GM21723 (cell line): ENCODE measurements around the gene PRSS12.
"Not testable (repeated sequence)": the region's sequence is repeated elsewhere in the genome, so short reads cannot be mapped to it uniquely, and the experiment has no call there.

Experiments
- ATAC-seq: cut with Tn5 transposase; IDR thresholded peaks from one replicate; pipeline ENCODE4 v1.9.1; 2021; ENCODE audit warnings: mild to moderate bottlenecking, moderate library complexity; ENCODE audit not compliant: unreplicated experiment

PRSS12 gene

GRCh38 chr4:118325431-118325830 is 27.4 kb downstream of the PRSS12 start:
- no peak for ATAC-seq

GRCh38 chr4:118322831-118323502 is 29.8 kb downstream of the PRSS12 start:
- no peak for ATAC-seq

- ATAC-seq, result no peak
Measured at GRCh38 chr4:118318931-118319330, 33.9 kb downstream of the PRSS12 start.

- ATAC-seq, result no peak
Measured at GRCh38 chr4:118317691-118318090, 35.1 kb downstream of the PRSS12 start.

GRCh38 chr4:118314221-118314620 is 38.6 kb downstream of the PRSS12 start:
- ATAC-seq, result no peak

- no peak for ATAC-seq
Measured at GRCh38 chr4:118313098-118313497, 39.7 kb downstream of the PRSS12 start.

- ATAC-seq, result no peak
Measured at GRCh38 chr4:118308306-118309030, 44.3 kb downstream of the PRSS12 start.

GRCh38 chr4:118307643-118308042 is 45.2 kb downstream of the PRSS12 start:
- ATAC-seq, result no peak

- ATAC-seq, result not testable (repeated sequence)
Measured at GRCh38 chr4:118299619-118300018, 53.2 kb downstream of the PRSS12 start.

- ATAC-seq, result no peak
Measured at GRCh38 chr4:118296729-118297128, 56.1 kb downstream of the PRSS12 start.

- ATAC-seq, result no peak
Measured at GRCh38 chr4:118290951-118291350, 61.9 kb downstream of the PRSS12 start.

GRCh38 chr4:118289794-118290193 is 63.0 kb downstream of the PRSS12 start:
- no peak for ATAC-seq

GRCh38 chr4:118287711-118288451 is 64.9 kb downstream of the PRSS12 start:
- no peak for ATAC-seq

- ATAC-seq, result no peak
Measured at GRCh38 chr4:118286685-118287084, 66.1 kb downstream of the PRSS12 start.

- ATAC-seq, result no peak
Measured at GRCh38 chr4:118285931-118286330, 66.9 kb downstream of the PRSS12 start.

- ATAC-seq, result peak; percentile 47
Measured at GRCh38 chr4:118284169-118284568, 68.6 kb downstream of the PRSS12 start.

GRCh38 chr4:118282692-118283091 is 70.1 kb downstream of the PRSS12 start:
- no peak for ATAC-seq

GRCh38 chr4:118281611-118282442 is 71.0 kb downstream of the PRSS12 start:
- no peak for ATAC-seq

- peak; percentile 33 for ATAC-seq
Measured at GRCh38 chr4:118280501-118281218, 72.1 kb downstream of the PRSS12 start.

GRCh38 chr4:118279920-118280432 is 72.8 kb downstream of the PRSS12 start:
- ATAC-seq, result no peak
